H1 (cell line): ENCODE results near the gene ILDR2. TPM values are rescaled to one million over a fixed set of nuclear protein-coding genes. Genes with fewer than 3 reads are reported as not detected.

ENCODE experiments used
- CTCF ChIA-PET: fragments of 300-600 bp; sonication (Branson Sonifier 250); formaldehyde crosslinking; loops from one replicate; lab custom pipeline; 2021; ENCODE audit not compliant: partially characterized antibody; lab: Charles Lee
- POLR2A ChIA-PET: fragments of 300-600 bp; sonication (Branson Sonifier 250); formaldehyde crosslinking; loops from one replicate; lab custom pipeline; 2021; ENCODE audit warnings: inconsistent platforms; ENCODE audit not compliant: partially characterized antibody; lab: Charles Lee
- DNase-seq, 2 experiments: peaks; one replicate each; pipeline versions ENCODE4 v3.0.0 to v3.0.0-alpha.2; 2010 to 2022; ENCODE audit warnings: low spot score in 2 of 2, low read depth in 1 of 2, mixed read lengths in 1 of 2
- FAIRE-seq: peaks from 2 replicates; lab custom pipeline; 2011; peaks lifted over from hg19 to GRCh38; lab: Jason Lieb, UNC
- H2AFZ ChIP-seq: 2 replicates; pipeline ENCODE4 v1.8.1; 2012; ENCODE audit warnings: low read length, inconsistent platforms
- H2AK5ac ChIP-seq: 2 replicates; pipeline ENCODE4 v1.6.1; 2013; ENCODE audit warnings: low read depth, low read length
- H2BK120ac ChIP-seq: replicated peaks from 2 replicates; pipeline ENCODE3; 2013; ENCODE audit warnings: low read depth, low read length, inconsistent platforms
- H2BK12ac ChIP-seq: 2 replicates; pipeline ENCODE4 v1.6.1; 2013; ENCODE audit warnings: low read depth, low read length
- H2BK15ac ChIP-seq: 2 replicates; pipeline ENCODE4 v1.6.1; 2013; ENCODE audit warnings: low read length
- H2BK20ac ChIP-seq: 2 replicates; pipeline ENCODE4 v1.6.1; 2013; ENCODE audit warnings: low read length
- H2BK5ac ChIP-seq: 2 replicates; pipeline ENCODE4 v1.6.1; 2013; ENCODE audit warnings: low read depth, low read length
- H3K14ac ChIP-seq: 2 replicates; pipeline ENCODE4 v1.6.1; 2013; ENCODE audit warnings: inconsistent platforms; ENCODE audit not compliant: insufficient read length
- H3K18ac ChIP-seq: 2 replicates; pipeline ENCODE4 v1.6.1; 2013; ENCODE audit warnings: low read length; ENCODE audit errors: extremely low read depth
- H3K23ac ChIP-seq: 2 replicates; pipeline ENCODE4 v1.6.1; 2013; ENCODE audit warnings: inconsistent platforms; ENCODE audit not compliant: insufficient read length
- H3K23me2 ChIP-seq: 2 replicates; pipeline ENCODE4 v1.6.1; 2013; ENCODE audit warnings: low read depth, low read length
- H3K27ac ChIP-seq: 2 replicates; pipeline ENCODE4 v1.6.1; 2011; ENCODE audit warnings: low read depth, low read length, inconsistent platforms
- H3K27me3 ChIP-seq, 4 experiments: replicated peaks in 1 of 4; 1 replicate in 1 of 4; 2 replicates in 3 of 4; pipeline versions ENCODE4 v1.6.1 to v1.8.1; 2011 to 2013; ENCODE audit warnings: low read length in 3 of 4, mild to moderate bottlenecking in 3 of 4, inconsistent platforms in 2 of 4, mixed read lengths in 2 of 4, moderate library complexity in 1 of 4; ENCODE audit not compliant: control insufficient read depth in 3 of 4, insufficient read depth in 3 of 4; ENCODE audit errors: extremely low read depth in 1 of 4
- H3K36me3 ChIP-seq, 4 experiments: 2 replicates each; pipeline versions ENCODE4 v1.6.1 to v1.8.1; 2011 to 2013; ENCODE audit warnings: mild to moderate bottlenecking in 4 of 4, low read length in 3 of 4, moderate library complexity in 2 of 4, control low read depth in 1 of 4, inconsistent platforms in 1 of 4; ENCODE audit not compliant: insufficient read depth in 4 of 4, control insufficient read depth in 2 of 4
- H3K4ac ChIP-seq: replicated peaks from 2 replicates; pipeline ENCODE3; 2013; ENCODE audit warnings: low read length, low read depth, mixed read lengths, inconsistent platforms; ENCODE audit not compliant: insufficient read length
- H3K4me1 ChIP-seq, 4 experiments: replicated peaks in 1 of 4; 1 replicate in 1 of 4; 2 replicates in 3 of 4; pipeline versions ENCODE4 v1.6.1 to v1.8.1; 2011 to 2013; ENCODE audit warnings: low read length in 3 of 4, inconsistent platforms in 2 of 4, mixed read lengths in 1 of 4; ENCODE audit not compliant: insufficient read depth in 4 of 4, control insufficient read depth in 3 of 4
- H3K4me2 ChIP-seq, 2 experiments: 2 replicates each; pipeline versions ENCODE4 v1.6.1 to v1.8.1; 2011 to 2013; ENCODE audit warnings: low read depth in 2 of 2, low read length in 2 of 2, control low read depth in 1 of 2, inconsistent platforms in 1 of 2, mild to moderate bottlenecking in 1 of 2; ENCODE audit not compliant: insufficient read depth in 1 of 2
- H3K4me3 ChIP-seq, 4 experiments: fragments of 200-600, 300-600 bp in 1 of 4; sonication (generic), shearing (Covaris generic), sonication (Bioruptor Twin) in 1 of 4; 2 replicates each; pipeline versions ENCODE4 v1.5.1 to v1.8.1; 2011 to 2016; ENCODE audit warnings: low read length in 4 of 4, low read depth in 3 of 4, control low read depth in 2 of 4, inconsistent platforms in 2 of 4, mild to moderate bottlenecking in 2 of 4, mixed read lengths in 1 of 4, moderate library complexity in 1 of 4; ENCODE audit not compliant: insufficient read depth in 2 of 4; ENCODE audit errors: extremely low read depth in 1 of 4
- H3K56ac ChIP-seq: replicated peaks from 2 replicates; pipeline ENCODE3; 2013; ENCODE audit warnings: low read depth, mild to moderate bottlenecking, mixed read lengths, low read length, inconsistent platforms; ENCODE audit not compliant: insufficient read length
- H3K79me1 ChIP-seq: 2 replicates; pipeline ENCODE4 v1.6.1; 2013; ENCODE audit warnings: low read depth, low read length, control low read depth
- H3K79me2 ChIP-seq, 2 experiments: 2 replicates each; pipeline versions ENCODE4 v1.6.1 to v1.8.1; 2012 to 2013; ENCODE audit warnings: low read length in 2 of 2, mild to moderate bottlenecking in 2 of 2, inconsistent platforms in 1 of 2; ENCODE audit not compliant: insufficient read depth in 2 of 2, control insufficient read depth in 1 of 2
- H3K9ac ChIP-seq, 4 experiments: replicated peaks in 1 of 4; 1 replicate in 1 of 4; 2 replicates in 3 of 4; pipeline versions ENCODE4 v1.6.1 to v1.8.1; 2011 to 2013; ENCODE audit warnings: low read depth in 3 of 4, low read length in 3 of 4, control low read depth in 2 of 4, mild to moderate bottlenecking in 2 of 4, moderate library complexity in 2 of 4, inconsistent platforms in 1 of 4; ENCODE audit errors: extremely low read depth in 1 of 4
- H3K9me3 ChIP-seq, 2 experiments: 2 replicates each; pipeline versions ENCODE4 v1.6.1 to v1.8.1; 2012 to 2013; ENCODE audit warnings: mild to moderate bottlenecking in 2 of 2, moderate library complexity in 2 of 2, control low read depth in 1 of 2, inconsistent platforms in 1 of 2, low read depth in 1 of 2, low read length in 1 of 2, mixed read lengths in 1 of 2; ENCODE audit not compliant: insufficient read depth in 2 of 2
- H4K20me1 ChIP-seq, 2 experiments: replicated peaks in 1 of 2; 2 replicates each; pipeline versions ENCODE3 to v1.8.1; 2011 to 2013; ENCODE audit warnings: inconsistent platforms in 2 of 2, low read length in 2 of 2, mild to moderate bottlenecking in 1 of 2; ENCODE audit not compliant: insufficient read depth in 2 of 2, control insufficient read depth in 1 of 2
- H4K5ac ChIP-seq: 2 replicates; pipeline ENCODE4 v1.6.1; 2013; ENCODE audit warnings: low read length, low read depth, mixed read lengths, inconsistent platforms; ENCODE audit not compliant: insufficient read length
- H4K8ac ChIP-seq: 2 replicates; pipeline ENCODE4 v1.8.0; 2013; ENCODE audit warnings: mild to moderate bottlenecking, moderate library complexity, low read length, inconsistent platforms; ENCODE audit not compliant: insufficient read depth; ENCODE audit errors: extremely low read depth
- H4K91ac ChIP-seq: replicated peaks from 2 replicates; pipeline ENCODE3; 2013; ENCODE audit warnings: low read length, mixed read lengths, inconsistent platforms; ENCODE audit not compliant: insufficient read length
- BCL11A ChIP-seq, 2 experiments: IDR thresholded peaks; one replicate each; pipeline ENCODE4 v1.6.1; 2011; ENCODE audit warnings: low read depth in 2 of 2, low read length in 2 of 2, mild to moderate bottlenecking in 2 of 2
- EZH2 ChIP-seq: fragments of 200-600 bp; sonication (generic); IDR thresholded peaks from 2 replicates; pipeline ENCODE4 v1.7.1; 2012; ENCODE audit warnings: low read depth, mild to moderate bottlenecking, moderate library complexity, low read length, inconsistent platforms; ENCODE audit not compliant: severe bottlenecking
- JUND ChIP-seq: IDR thresholded peaks from 2 replicates; pipeline ENCODE4 v1.6.1; 2011; ENCODE audit warnings: mild to moderate bottlenecking, improper control_type of control experiment, low read length
- NANOG ChIP-seq: IDR thresholded peaks from 2 replicates; pipeline ENCODE4 v1.6.1; 2011; ENCODE audit warnings: low read length, low read depth, mild to moderate bottlenecking, inconsistent platforms; ENCODE audit not compliant: insufficient read depth, poor library complexity, severe bottlenecking
- PHF8 ChIP-seq: fragments of 200-600 bp; sonication (generic); conservative IDR thresholded peaks from 2 replicates; pipeline ENCODE4 v1.7.1; 2012; ENCODE audit warnings: low read depth, mild to moderate bottlenecking, inconsistent platforms, low read length, moderate library complexity
- RXRA ChIP-seq: IDR thresholded peaks from 2 replicates; pipeline ENCODE4 v1.6.1; 2011; ENCODE audit warnings: low read depth, mild to moderate bottlenecking, low read length, moderate library complexity; ENCODE audit not compliant: insufficient read depth
- SIX5 ChIP-seq: IDR thresholded peaks from 2 replicates; pipeline ENCODE4 v1.6.1; 2011; ENCODE audit warnings: mild to moderate bottlenecking, low read depth, low read length
- TAF1 ChIP-seq: IDR thresholded peaks from 2 replicates; pipeline ENCODE4 v1.6.1; 2011; ENCODE audit warnings: mild to moderate bottlenecking, low read depth, low read length
- TBP ChIP-seq: IDR thresholded peaks from 2 replicates; pipeline ENCODE4 v1.6.1; 2011; ENCODE audit warnings: low read depth, low read length, improper control_type of control experiment
- WGBS, 2 experiments: shearing (Covaris generic) in 1 of 2; methylation state at CpG; one replicate each; pipeline versions ENCODE4 v1.1.6 to v1.1.7; 2013 to 2015; ENCODE audit warnings: low lambda C conversion rate in 2 of 2, mixed read lengths in 2 of 2, inconsistent platforms in 1 of 2, low coverage in 1 of 2, missing lambda C conversion rate in 1 of 2; ENCODE audit not compliant: insufficient replicate concordance in 2 of 2, insufficient coverage in 1 of 2, insufficient read length in 1 of 2; ENCODE audit errors: extremely low coverage in 1 of 2, missing lambda C conversion rate in 1 of 2; 5-methylcytosine and 5-hydroxymethylcytosine counted together
- polyA plus RNA-seq, 7 experiments: library from polyadenylated mRNA; depleted of rRNA in 3 of 7; stranded (reverse) in 5 of 7; unstranded in 2 of 7; fragments of >200 nt in 5 of 7; fragments of 200-250 nt in 2 of 7; gene quantifications; 1 replicate in 5 of 7; 2 replicates in 1 of 7; 4 replicates in 1 of 7; pipeline versions ENCODE4 v1.2.1 to v1.2.3, GENCODE V29; 2011 to 2013; ENCODE audit warnings: missing spikeins in 2 of 7, mixed read lengths in 2 of 7
- total RNA-seq: library from RNA; stranded (reverse); fragmentation: NEBNext Ultra II Directional; extraction: Animal tissue kit (Norgen Biotek cat#: 25700); gene quantifications from 2 replicates; pipeline ENCODE4 v1.2.1, GENCODE V29; 2021

Gene ILDR2
- total and polyA plus RNA-seq, 2 of the 8 experiments (the other 6 are each of a cell fraction or from before 2014, with no cell fraction given): 0.85 to 0.86 TPM

DNA sequence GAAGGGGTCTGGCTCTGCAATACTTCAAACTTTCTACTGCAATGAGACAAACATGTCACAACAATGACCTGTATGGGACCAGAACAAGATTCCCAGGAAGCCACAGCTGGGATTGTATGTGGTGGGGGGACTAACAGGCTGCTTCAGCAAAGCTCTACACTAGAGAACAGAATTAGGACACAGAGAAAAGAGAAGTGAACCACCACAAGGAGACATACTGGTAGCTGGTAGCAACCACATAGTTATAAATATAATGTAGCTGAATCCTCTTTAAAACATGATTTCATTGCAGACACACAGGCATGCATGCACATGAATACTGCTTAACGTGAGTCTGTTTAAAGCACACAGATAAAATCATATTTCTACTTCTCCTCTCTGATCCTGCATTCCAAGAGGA is 3.5 kb upstream of the ILDR2 start:
- H2BK15ac ChIP-seq: no peak overlapping the region
- H2AFZ ChIP-seq: no peak overlapping the region
- no peak overlapping the region for H3K9ac ChIP-seq
- no peak for FAIRE-seq
- H3K56ac ChIP-seq: no peak overlapping the region
- H3K79me2 ChIP-seq: no peaks in the 10 kb centered on the region
- TF ChIP-seq JUND: no peak
- TF ChIP-seq TBP: no peak
- TF ChIP-seq RXRA: no peak
- TF ChIP-seq TAF1: no peak
- TF ChIP-seq PHF8: no peak
- TF ChIP-seq SIX5: no peak
- TF ChIP-seq NANOG: no peak
- TF ChIP-seq BCL11A (IDR thresholded peaks at IDR 0.05; ENCODE audit: low read depth in 2 of 2, low read length in 2 of 2): no peak
- TF ChIP-seq EZH2: no peak
- WGBS, 2 experiments: 73% methylated on average over 1 of the region's 1 CpG; no CpG with 5 or more reads in 1 of the 2 experiments
- H3K27me3 ChIP-seq: peaks cover 23 to 37% (median 33%) of the 10 kb centered on the region in 4 experiments
- no peak overlapping the region for H2AK5ac ChIP-seq
- no peaks in the 10 kb centered on the region for H3K79me1 ChIP-seq
- H3K23ac ChIP-seq: no peak overlapping the region
- POLR2A ChIA-PET: interaction anchor here (1.8 kb wide), 1 partner anchor 241 kb away, joined by 4 read pairs; the partner anchor contains the start of gene POU2F1
- no peak for DNase-seq
- H3K4me1 ChIP-seq: peaks cover 0 to 2% (median 0%) of the 10 kb centered on the region in 4 experiments; a peak in 2 of 7 replicates
- no peak overlapping the region for H2BK120ac ChIP-seq
- H3K18ac ChIP-seq: no peak overlapping the region
- H4K20me1 ChIP-seq: peaks cover 2% of the 10 kb centered on the region in 2 experiments
- H3K14ac ChIP-seq: no peak overlapping the region
- H3K4me2 ChIP-seq: no peak overlapping the region
- H4K5ac ChIP-seq: no peak overlapping the region
- H2BK5ac ChIP-seq: no peak overlapping the region
- no peak overlapping the region for H2BK12ac ChIP-seq
- no peak overlapping the region for H3K27ac ChIP-seq
- H3K4me3 ChIP-seq: no peak overlapping the region
- H3K4ac ChIP-seq: no peak overlapping the region
- H4K91ac ChIP-seq: no peak overlapping the region
- no peak overlapping the region for H2BK20ac ChIP-seq
- H3K36me3 ChIP-seq: no peaks in the 10 kb centered on the region
- CTCF ChIA-PET: interaction anchor here (0.8 to 3.5 kb wide), 4 partner anchors 62 to 80 kb away, joined by 3 to 16 read pairs (median 4); no protein-coding TSS in a partner anchor
- H3K9me3 ChIP-seq: no peaks in the 10 kb centered on the region
- peaks cover 8% of the 10 kb centered on the region; the same call in 1 of the 2 replicates for H3K23me2 ChIP-seq
- H4K8ac ChIP-seq: no peak overlapping the region
